Activated CD4-positive, alpha-beta T cell treated with anti-CD3 and anti-CD28 coated beads for 48 hours (primary cell): ENCODE results near the gene OPTN.

Experiments
- DNase-seq: peaks from one replicate; pipeline ENCODE4 v3.0.0-alpha.2; 2020

The OPTN gene

DNA sequence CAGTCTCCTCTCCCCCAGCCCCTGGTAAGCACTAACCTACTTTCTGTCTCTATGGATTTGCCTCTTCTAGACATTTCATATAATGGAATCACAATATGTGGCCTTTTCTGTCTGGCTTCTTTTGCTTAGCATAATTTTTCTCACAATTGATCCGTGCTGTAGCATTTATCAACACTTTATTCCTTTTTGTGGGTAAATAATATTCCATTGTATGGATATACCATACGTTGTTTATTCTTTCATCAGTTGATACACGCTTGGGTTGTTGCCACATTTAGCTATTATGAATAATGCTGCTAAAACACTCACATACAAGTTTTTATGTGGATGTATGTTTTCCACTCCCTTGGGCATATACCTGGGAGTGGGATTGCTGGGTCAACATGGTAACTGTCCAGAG, 87.2 kb downstream of the OPTN start:
- no peak for DNase-seq
